ENCODE results near the gene FIGLA.
"Not testable (repeated sequence)": the region's sequence is repeated elsewhere in the genome, so short reads cannot be mapped to it uniquely, and the experiment has no call there.

The FIGLA gene

DNA sequence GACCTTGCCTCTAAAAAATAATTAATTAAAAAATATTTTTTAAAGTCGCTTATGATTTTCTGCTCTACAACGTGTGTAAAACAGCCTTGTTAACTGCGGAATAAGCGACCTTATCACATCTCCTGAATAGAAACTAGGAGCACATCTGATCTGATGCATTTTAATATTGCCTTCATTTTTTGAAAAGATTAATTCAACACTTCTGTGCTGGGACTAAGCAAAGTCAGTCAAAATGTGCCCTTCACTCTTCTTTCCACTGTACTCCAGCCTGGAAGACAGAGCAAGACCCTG is 17.3 kb upstream of the FIGLA start:
- DNase-seq: no peak

- DNase-seq: no peak
Measured at GRCh38 chr2:70807102-70807827, 16.8 kb upstream of the FIGLA start.

- DNase-seq: no peak
Measured at GRCh38 chr2:70806620-70807019, 16.2 kb upstream of the FIGLA start.

DNA sequence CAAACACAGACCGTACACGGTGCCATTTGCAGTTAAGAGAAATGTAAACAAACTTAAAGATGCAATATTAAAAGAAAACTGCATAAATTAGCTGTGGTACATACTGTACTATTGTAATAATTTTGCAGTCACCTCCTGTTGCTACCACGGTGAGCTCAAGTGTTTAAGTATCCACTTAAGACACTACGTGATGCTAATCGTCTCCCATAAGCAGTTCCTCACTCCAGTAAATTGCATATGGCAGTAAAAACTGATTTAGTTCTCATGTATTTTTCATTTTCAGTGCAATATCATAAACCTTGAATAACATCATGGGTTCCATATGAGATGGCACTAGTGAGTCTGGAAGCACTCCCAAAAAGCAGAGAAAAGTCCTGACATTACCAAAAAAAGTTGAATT is 15.6 kb upstream of the FIGLA start:
- no peak for DNase-seq

DNA sequence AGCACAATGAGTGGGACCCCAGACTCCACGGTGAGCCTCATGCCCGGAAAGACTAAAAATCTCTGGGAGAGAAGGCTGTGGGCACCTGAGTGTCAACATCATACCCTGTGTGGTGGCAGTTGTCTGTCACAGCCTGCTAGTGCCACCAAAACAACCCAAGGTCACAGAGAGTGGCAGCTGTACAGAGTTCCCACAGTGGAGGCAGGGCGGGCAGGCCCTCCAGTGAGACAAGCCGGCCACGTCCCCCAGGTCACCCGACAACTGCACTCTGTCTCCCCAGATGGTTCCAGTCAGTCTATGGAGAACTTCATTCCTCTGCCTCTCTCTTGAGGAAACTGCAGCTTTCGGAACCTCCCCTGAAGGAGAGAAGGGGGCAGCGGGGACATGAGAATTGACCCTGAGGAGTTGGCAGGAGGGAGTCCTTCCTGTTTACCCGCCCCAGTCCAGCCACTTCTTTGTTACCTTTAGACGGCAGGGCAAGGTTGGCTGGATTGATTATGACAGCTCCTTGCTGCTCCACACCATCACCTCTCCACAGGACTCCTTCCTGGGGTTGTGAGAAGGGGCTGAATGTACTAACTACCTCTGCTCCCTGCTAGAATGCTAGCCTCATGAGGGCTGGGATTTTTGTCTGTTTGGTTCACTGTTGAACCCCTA is 11.3 kb upstream of the FIGLA start:
- DNase-seq: no peak

DNA sequence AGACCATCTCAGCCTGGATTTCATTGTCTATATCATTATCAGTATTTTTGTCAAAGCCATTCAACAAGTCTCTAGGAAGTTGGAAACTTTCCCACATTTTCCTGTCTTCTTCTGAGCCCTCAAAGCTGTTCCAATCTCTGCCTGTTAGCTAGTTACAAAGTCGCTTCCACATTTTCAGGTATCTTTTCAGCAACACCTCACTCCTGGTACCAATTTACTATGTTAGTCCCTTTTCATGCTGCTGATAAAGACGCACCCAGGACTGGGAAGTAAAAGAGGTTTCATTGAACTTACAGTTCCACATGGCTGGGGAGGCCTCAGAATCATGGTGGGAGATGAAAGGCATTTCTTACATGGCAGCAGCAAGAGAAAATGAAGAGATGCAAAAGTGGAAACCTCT is 9.3 kb upstream of the FIGLA start:
- no peak for DNase-seq

- DNase-seq: not testable (repeated sequence)
Measured at GRCh38 chr2:70797996-70798395, 7.6 kb upstream of the FIGLA start.

GRCh38 chr2:70797506-70797905 is 7.1 kb upstream of the FIGLA start:
- no peak for DNase-seq

GRCh38 chr2:70796262-70796661 is 5.8 kb upstream of the FIGLA start:
- DNase-seq: no peak

DNA sequence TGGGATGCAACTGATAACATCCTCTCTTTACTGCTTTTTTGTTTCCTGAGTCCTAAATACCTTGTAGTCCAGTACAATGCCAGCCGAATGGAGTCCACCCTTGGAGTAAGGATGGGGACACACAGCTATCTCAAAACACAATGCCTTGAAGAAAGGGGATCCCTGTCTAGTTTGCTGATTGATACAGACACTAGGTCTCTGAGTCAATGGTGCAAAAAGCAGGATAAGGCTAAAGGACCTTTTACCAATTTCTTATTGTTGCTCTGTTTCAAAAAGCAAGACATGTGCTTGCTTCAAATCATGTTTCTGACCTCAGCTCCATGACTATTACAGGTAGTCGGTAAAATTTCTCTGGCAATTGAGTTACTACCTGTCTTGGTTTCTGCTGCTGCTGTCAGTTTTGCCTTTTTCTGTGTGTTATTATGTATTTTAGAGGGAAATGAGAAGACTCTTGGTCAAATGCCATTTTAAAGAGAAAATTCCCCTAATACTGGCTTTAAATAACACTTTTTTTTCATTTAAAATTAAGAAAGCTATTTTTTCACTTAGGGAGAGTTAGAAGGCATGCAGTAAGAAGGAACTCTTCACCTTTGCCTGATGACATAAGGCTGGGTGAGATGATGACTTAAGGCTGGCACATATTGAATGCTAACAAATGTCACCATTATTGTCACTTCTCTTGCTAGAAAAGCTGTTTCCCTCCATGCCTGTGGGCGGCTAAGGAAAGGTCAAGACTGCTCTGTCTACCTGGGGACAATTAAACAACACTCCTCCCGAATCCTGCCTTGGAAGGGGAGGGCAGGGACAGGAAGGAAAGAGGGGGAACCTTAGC is 4.9 kb upstream of the FIGLA start:
- DNase-seq: no peak

DNA sequence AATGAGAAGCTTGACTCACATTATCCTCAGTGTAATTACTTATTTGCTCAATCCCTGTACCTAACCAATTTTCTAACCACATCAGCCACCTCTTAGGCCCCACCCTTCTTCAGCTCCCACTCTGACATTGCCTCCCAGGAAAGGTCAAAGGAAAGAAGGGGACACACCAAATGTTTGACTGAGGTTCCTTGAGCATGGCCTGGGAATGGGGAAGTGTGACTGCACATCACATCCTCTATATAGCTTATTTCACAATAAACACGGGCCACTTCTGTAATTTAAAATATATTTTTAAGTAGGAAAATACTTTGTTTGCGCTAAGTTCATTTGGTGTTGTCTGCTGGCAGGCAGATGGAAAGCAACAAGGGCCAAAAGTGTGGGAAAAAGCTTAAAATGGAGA is 3.0 kb upstream of the FIGLA start:
- no peak for DNase-seq

GRCh38 chr2:70789304-70790135 is 923 bp downstream of the FIGLA start:
- peak in 2 of 4 experiments; percentile 3 to 25 for DNase-seq

DNA sequence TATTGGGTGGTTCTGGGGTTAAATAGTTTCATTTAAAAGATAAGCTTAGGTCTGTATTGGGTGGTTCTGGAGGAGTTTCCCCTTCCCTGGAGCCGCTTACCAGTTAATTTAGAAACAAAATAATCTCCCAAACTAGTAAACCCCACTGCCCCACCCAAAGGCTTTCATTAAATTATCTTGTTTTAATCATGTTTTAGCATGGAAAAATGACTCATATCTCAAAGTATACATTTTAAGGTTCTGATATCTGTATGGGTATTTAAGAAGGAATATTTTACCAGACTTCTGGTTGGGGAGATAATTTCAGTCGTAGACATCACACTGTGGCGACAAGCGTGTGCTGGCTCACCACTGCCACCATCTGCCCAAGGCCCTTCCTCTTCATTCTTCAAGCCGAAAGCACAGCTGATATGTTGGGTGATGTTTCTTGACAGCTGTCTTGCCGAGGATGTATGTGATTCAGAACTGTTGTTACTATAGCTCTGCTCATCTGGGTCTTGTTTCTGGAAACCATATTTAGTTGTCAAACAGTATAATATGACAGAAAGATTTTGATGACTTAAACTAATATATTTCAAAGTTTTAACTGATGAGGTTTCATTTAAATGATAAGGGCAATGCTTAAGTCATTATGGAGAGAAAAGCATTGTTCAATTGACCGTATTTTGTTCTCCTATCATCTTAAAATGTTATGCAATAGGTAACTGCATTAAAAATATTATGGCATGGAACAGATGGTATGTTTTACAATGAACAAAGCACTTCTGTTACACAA is 5.1 kb downstream of the FIGLA start:
- no peak for DNase-seq

DNA sequence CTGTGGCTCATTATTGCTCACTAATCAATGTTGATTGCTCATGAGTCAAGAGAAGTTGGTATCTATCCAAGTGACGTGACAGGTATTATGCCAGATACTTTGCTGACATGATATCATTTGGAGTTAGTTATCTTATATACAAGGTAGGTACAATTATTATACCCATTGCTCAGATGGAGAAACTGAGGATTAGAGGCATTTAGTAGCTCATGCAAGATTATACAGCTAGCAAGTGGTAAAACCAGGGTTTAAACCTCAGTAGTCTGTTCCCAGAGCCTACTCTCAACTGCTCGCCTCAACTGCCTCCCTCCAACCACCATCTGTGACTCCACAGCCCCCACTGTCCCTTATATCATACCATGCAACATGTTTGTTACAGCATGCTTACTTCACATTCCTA is 6.1 kb downstream of the FIGLA start:
- DNase-seq: no peak

GRCh38 chr2:70779911-70780545 is 10.4 kb downstream of the FIGLA start:
- no peak for DNase-seq

DNA sequence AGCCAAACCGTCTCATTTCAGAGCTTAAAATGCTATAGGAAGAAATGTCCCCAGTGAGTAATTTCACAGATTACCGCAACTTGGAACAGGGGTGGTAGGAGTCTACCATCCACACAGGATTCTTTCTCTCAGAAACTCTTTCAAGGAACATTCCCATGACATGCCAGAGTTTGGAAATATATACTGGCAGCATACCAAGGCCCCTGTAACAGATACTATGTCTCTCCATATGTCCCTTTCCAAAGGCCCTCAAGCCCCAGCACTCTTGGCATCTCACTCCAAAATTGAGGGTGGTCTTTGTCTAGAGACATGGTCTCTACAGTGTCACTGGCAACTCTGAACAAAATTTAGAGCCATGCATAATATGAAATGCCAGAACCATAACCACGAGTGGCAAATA is 11.0 kb downstream of the FIGLA start:
- DNase-seq: no peak

DNA sequence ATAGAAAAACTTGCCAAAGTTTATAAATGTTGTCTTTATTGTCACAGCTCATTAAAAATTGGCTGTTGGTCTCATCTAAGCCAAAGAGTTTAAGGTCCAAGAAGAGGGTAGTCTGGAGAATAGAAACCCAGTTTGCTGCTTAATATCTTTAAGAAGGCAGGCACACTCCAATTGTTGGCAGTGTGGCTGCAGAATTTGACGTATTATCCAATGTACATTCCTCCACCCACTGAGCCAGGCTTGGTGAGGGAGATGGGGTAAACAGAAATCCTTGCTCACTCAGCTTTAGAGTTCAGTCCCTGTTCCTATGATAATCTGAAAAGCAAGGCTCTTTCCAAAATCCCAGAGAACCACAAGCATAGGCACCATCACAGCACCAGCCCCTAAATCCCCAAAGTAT is 11.8 kb downstream of the FIGLA start:
- no peak for DNase-seq

- no peak for DNase-seq
Measured at GRCh38 chr2:70777450-70777849, 13.0 kb downstream of the FIGLA start.

DNA sequence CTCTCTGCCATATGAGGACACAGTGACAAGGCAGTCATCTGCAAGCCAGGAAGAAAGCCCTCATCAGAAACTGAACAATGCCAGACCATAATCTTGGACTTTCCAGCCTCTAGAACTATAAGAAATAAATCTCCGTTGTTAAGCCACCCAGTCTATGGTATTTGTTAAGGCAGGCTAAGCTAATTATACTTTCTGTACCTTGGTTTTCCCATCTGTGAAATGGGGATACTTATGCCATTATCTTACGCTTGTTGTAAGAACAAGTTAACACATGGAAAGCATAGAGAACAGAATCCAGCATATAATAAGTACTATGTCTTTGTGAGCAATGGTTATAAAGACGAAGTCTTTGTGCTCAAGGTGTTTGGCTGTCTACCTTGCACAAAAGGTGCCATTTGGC is 14.2 kb downstream of the FIGLA start:
- no peak for DNase-seq

DNA sequence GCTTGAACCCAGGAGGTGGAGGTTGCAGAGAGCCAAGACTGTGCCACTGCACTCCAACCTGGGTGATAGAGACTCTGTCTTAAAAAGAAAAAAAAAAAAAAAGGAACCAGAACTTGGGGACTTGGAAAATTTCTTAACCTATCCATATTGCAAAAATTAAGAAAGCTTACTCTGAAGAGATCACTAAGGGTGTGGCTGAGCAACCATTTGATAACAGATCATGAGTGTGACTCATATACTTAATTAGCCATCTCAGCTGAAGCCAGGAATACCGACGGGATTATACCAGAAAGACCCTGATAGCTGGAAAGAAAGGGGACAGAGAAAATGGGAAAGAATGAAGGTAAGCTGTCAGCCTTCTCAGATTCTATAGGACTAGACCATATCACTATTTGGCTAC is 15.3 kb downstream of the FIGLA start:
- no peak for DNase-seq

DNA sequence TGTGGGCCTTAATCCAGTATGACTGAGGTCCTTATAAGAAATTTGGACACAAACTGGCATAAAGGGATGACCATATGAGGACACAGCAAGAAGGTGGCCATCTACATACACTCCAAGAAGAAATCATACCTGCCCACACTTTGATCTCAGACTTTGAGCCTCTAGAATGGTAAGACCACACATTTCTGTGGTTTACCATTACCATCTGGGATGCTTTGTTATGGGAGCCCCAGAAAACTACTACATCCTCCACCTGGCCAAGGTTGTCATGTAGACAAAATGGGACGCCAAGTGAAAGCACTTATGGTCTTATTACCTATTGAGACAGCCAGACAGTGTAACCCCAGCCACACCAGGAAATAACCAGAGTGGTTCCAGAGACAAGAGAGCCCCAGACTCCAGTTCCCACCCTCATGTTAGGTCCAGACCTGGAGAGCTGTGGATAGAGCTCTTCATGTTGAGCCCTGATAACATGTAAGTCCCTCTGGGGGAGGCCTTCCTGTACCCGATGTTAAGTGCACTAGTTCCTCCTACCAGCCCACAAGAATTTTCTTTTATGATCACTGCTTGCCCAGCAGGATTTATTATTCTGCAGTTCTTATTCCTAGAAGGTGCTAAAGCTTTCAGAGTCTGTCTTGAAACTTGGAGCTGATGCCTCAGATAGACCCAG is 17.8 kb downstream of the FIGLA start:
- no peak for DNase-seq
